AG04450 (cell line): ENCODE data around the gene CDH5. TPM values are rescaled to one million over a fixed set of nuclear protein-coding genes. Genes with fewer than 3 reads are reported as not detected.
A peak's percentile ranks its signal among the peaks of the same experiment; 100 is the strongest.

Experiments used
- CTCF ChIA-PET: fragments of 300-600, 350-600 bp; formaldehyde crosslinking; extraction: SDS; loops from one replicate; lab custom pipeline; 2022; ENCODE audit warnings: antibody characterized with exemption, inconsistent platforms; lab: Charles Lee
- POLR2A ChIA-PET: fragments of 350-600 bp; formaldehyde crosslinking; extraction: SDS; loops from one replicate; lab custom pipeline; 2021; ENCODE audit warnings: antibody characterized with exemption, inconsistent platforms; lab: Yijun Ruan, JAX
- DNase-seq: peaks from one replicate; pipeline ENCODE4 v3.0.0-alpha.2; 2011; ENCODE audit warnings: low read depth, low spot score
- H3K27ac ChIP-seq: one replicate; pipeline ENCODE4 v1.5.1; 2012; ENCODE audit warnings: low read depth, low read length, control low read depth
- H3K27me3 ChIP-seq: one replicate; pipeline ENCODE4 v1.6.0; 2012; ENCODE audit warnings: low read length; ENCODE audit not compliant: control insufficient read depth, insufficient read depth
- H3K4me3 ChIP-seq: 2 replicates; pipeline ENCODE4 v1.5.1; 2011; ENCODE audit warnings: mild to moderate bottlenecking, low read depth, low read length, control low read depth
- H3K9me3 ChIP-seq: 2 replicates; pipeline ENCODE4 v1.5.1; 2012; ENCODE audit warnings: low read length; ENCODE audit not compliant: control insufficient read depth, insufficient read depth
- polyA plus RNA-seq: library from polyadenylated mRNA; depleted of rRNA; stranded (reverse); fragments of >200 nt; gene quantifications from 2 replicates; pipeline ENCODE4 v1.2.3, GENCODE V29; 2011
- TF ChIP-seq, protein P1 (sequence below): IDR thresholded peaks from 2 replicates; pipeline ENCODE4 v1.5.1; 2011; ENCODE audit warnings: low read depth, low read length, control low read depth, inconsistent platforms

The CDH5 gene
- polyA plus RNA-seq, 1 experiment = not detected

DNA sequence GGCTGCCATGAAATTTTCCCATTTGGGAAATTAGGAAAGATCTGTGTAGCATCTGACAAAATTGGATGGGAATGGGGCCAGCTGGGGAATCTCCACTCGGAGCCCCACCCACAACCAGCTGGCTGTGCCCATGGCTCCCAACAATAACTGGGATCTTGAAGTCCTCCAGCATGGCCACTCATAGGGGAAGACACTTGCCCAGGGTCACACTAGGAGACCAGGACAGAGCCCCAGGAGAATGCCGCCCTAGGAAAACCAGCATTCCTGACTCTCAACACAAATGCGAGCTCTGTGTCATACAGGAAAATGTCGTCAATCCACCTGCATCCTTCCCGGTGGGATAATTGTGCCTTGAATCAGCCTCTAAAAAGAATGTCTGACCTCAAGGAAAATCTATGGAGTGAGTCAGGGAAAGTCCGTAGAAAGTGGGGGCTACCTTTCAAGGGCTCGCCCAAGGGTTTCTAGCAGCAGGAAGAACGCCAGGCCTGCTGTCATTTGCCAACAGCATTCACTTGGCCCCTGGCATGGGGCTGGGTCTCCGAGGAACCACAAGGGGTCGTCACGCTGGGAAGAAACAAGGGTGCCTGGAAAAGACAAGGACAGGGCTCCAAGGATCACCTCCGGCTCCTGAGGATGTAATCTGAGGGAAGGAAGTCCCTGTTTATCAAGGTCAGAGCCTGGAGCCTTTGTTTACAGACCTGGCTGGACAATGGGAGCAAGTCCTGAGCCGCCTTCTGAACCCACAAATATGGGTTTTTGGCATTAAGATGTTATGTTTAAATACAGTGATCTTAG, 15.9 kb downstream of the CDH5 start:
- H3K4me3 ChIP-seq = no peak overlapping the region
- ChIA-PET POLR2A (no interaction called here), CTCF (no interaction called here)
- peaks cover 9% of the 10 kb centered on the region for H3K27me3 ChIP-seq
- TF ChIP-seq, protein P1, sequence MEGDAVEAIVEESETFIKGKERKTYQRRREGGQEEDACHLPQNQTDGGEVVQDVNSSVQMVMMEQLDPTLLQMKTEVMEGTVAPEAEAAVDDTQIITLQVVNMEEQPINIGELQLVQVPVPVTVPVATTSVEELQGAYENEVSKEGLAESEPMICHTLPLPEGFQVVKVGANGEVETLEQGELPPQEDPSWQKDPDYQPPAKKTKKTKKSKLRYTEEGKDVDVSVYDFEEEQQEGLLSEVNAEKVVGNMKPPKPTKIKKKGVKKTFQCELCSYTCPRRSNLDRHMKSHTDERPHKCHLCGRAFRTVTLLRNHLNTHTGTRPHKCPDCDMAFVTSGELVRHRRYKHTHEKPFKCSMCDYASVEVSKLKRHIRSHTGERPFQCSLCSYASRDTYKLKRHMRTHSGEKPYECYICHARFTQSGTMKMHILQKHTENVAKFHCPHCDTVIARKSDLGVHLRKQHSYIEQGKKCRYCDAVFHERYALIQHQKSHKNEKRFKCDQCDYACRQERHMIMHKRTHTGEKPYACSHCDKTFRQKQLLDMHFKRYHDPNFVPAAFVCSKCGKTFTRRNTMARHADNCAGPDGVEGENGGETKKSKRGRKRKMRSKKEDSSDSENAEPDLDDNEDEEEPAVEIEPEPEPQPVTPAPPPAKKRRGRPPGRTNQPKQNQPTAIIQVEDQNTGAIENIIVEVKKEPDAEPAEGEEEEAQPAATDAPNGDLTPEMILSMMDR = no peak
- H3K9me3 ChIP-seq = no peaks in the 10 kb centered on the region
- peak overlapping the region; percentile 52 for H3K27ac ChIP-seq
- DNase-seq = peak; percentile 13

DNA sequence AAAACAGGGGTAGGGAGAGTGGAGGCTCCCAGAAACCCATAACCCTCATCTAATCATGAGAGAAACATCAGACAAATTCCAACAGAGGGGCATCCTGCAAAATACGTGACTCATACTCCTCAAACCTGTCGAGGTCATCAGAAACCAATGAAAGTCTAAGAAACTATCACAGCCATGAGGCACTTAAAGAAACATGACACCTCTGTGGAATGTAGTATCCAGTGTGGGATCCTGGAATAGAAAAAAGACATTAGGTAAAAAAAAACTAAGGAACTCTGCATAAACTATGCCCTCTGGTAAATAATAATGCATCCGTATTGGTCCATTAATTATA, 16.4 kb downstream of the CDH5 start:
- Histone ChIP-seq H3K27ac (peak overlapping the region; percentile 52), H3K27me3 (peaks cover 15% of the 10 kb centered on the region), H3K4me3 (no peak overlapping the region), H3K9me3 (no peaks in the 10 kb centered on the region)
- POLR2A ChIA-PET = no interaction called here
- peak; percentile 52 for DNase-seq
- TF ChIP-seq, protein P1 = no peak
- CTCF ChIA-PET = no interaction called here

DNA sequence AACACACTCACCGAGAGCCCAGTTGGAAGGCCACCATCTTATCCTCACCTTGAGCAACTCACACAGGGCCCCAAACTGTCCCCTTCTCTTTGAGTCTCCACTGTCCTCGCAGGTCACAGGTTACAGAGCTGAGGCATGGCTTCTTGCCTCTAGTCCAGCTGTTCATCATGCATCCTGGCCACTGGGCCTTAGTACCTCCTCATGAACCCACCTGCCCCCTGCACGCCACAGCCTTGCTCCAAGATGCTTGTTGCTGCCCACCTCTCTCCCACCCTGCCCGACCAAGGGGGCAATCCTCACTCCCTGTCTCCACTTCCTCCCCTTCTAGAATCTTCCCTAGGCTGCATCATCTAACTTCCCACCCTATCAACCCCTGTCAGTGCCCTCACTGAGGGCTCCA, 17.1 kb downstream of the CDH5 start:
- peaks cover 18% of the 10 kb centered on the region for H3K27me3 ChIP-seq
- peak overlapping the region; percentile 42 for H3K27ac ChIP-seq
- no peak for DNase-seq
- ChIA-PET POLR2A (no interaction called here), CTCF (no interaction called here)
- no peaks in the 10 kb centered on the region for H3K9me3 ChIP-seq
- H3K4me3 ChIP-seq = no peak overlapping the region
- TF ChIP-seq, protein P1 = no peak

DNA sequence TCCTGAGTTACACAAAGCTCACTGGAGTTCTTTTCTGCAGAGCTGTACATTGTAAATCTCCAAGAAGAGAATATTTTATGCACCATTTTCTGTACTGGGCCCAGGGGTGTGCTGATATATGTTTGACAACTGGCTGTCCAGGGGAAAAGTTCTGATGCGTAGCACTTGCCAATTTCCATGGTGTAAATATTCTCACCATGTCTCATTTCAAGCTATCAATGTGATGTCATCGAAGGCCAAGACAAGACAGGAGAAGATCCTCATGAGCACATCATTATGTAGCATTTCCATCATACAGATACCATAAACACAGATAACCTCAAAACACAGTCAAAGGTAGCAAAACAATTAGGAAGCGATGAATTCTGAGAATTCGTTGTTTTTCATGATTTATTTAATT, 18.9 kb downstream of the CDH5 start:
- CTCF ChIA-PET = interaction anchor here (0.5 to 2.2 kb wide), 4 partner anchors 22 to 347 kb away, joined by 3 to 7 read pairs (median 3); no protein-coding TSS in a partner anchor
- no peak for DNase-seq
- H3K9me3 ChIP-seq = no peaks in the 10 kb centered on the region
- POLR2A ChIA-PET = no interaction called here
- TF ChIP-seq, protein P1 = no peak
- H3K27me3 ChIP-seq = peaks cover 21% of the 10 kb centered on the region
- no peak overlapping the region for H3K27ac ChIP-seq
- no peak overlapping the region for H3K4me3 ChIP-seq
